GM13976 (cell line): ENCODE data around the gene NPAS3.

ENCODE experiments used
- DNase-seq: peaks from one replicate; pipeline ENCODE4 v3.0.0; 2012; ENCODE audit warnings: low spot score
- CTCF ChIP-seq: IDR thresholded peaks from 2 replicates; pipeline ENCODE4 v1.5.1; 2012; ENCODE audit warnings: borderline replicate concordance, mild to moderate bottlenecking; ENCODE audit not compliant: insufficient read depth; ENCODE audit errors: extremely low read depth, missing control alignments, control extremely low read depth
- in situ Hi-C: fragments of 300-500 bp; cut with MboI; formaldehyde crosslinking; loops from one replicate; pipeline ENCODE4 v1.12.0; 2022; ENCODE audit warnings: low sequenced_read_pairs, mixed read lengths, inconsistent platforms; ENCODE audit not compliant: unreplicated experiment

NPAS3 gene

GRCh38 chr14:32985866-32986265, 47.2 kb downstream of the NPAS3 start:
- no peak for DNase-seq
- in situ Hi-C loops = no loop called here
- no peak for TF ChIP-seq CTCF

GRCh38 chr14:32986791-32987540, 48.3 kb downstream of the NPAS3 start:
- in situ Hi-C loops = no loop called here
- DNase-seq = no peak
- no peak for TF ChIP-seq CTCF

- DNase-seq = no peak
- TF ChIP-seq CTCF = no peak
- in situ Hi-C loops = no loop called here
Observed at GRCh38 chr14:32991691-32992090, 53.0 kb downstream of the NPAS3 start.

GRCh38 chr14:32993921-32994320, 55.2 kb downstream of the NPAS3 start:
- in situ Hi-C loops = no loop called here
- TF ChIP-seq CTCF = no peak

GRCh38 chr14:32996343-32996742, 57.7 kb downstream of the NPAS3 start:
- in situ Hi-C loops = no loop called here
- DNase-seq = no peak
- TF ChIP-seq CTCF = no peak

More at GRCh38 chr14:32993921-32994320, 55.2 kb downstream of the NPAS3 start:
- DNase-seq = no peak

GRCh38 chr14:32998433-32998832, 59.8 kb downstream of the NPAS3 start:
- in situ Hi-C loops = no loop called here
- no peak for TF ChIP-seq CTCF
- no peak for DNase-seq
